Germinal center (tissue), 1 donor: ENCODE data around the gene HLA-DOB.

Experiments
- DNase-seq: peaks from one replicate; pipeline ENCODE4 v3.0.0; 2012; ENCODE audit warnings: mixed read lengths, low spot score

Gene HLA-DOB

DNA sequence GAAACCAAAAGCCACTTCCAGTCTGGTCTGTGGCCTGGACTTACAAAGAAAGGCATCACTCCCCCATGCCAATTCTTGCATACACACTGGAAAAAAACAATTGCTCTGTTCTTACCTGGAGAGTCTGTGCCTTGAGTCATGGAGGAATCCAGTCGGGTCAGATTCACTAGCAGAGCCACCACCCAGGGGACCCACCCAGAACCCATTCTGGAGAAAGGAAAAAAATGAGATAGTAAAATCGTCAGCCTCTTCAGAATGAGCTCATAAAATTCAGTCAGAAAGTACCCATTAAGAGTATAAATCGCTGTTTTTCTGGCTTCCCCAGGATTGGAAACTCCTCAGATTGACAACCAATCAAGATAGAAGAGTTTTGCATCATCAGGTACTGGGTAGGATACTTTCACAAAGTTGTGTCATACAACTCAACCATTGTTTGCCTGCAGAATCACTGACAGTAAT is at the start of gene HLA-DOB:
Gene HLA-DOB (minus strand): TSS at position 257 of the 459 bp plus-strand sequence. CDS start 51 bp downstream, at position 206.
- peak; percentile 89 for DNase-seq

DNA sequence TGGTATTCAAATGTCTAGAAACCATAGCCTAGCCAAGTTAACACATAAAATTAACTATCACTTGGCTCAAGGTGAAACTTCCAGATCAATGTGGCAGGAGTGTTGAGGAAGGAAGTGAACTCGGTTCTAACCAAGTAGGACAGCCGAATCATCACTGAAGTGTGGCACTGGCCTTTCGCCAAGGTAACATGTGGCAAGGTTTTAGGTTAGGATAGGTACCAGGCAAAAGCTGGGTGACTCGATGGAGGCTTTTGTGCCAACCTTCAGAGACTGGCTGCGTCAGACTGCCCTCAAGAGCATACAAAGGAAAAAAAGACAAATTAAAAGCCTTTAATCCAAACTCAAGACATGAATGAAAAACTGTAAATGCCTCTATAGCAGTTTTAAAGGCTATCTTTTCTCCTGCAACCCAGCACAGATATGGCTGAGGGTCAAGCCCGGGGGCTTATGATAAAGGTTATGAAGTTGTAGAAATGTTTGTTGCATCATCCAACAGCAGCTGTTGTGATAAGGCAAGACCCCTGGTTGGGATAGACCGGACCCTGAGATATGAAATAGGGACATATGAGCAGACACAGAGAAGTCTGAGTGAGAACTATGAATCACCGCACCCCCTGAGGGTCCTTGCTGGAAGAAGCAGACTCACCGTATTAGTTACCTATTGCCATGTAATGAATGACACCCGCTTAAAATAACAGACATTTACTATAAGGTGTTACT is 49.1 kb upstream of the HLA-DOB start:
- DNase-seq = no peak

DNA sequence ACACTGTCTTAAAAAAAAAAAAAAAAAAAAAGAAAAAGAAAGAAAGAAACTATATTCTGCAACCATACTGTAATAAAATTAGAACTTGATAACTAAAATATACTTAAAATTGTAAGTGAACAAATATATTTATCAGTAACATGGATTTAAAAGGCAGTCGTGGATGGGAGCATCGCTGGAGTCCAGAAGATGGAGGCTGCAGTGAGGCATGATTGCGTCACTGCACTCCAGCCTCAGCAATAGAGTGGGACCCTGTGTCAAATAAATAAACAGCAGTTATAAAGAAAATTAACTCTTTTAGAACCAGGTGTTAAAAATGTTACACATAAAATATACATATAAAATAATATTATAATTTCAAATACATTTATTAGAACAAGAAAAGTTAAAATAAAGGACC is 45.9 kb upstream of the HLA-DOB start:
- DNase-seq = no peak

DNA sequence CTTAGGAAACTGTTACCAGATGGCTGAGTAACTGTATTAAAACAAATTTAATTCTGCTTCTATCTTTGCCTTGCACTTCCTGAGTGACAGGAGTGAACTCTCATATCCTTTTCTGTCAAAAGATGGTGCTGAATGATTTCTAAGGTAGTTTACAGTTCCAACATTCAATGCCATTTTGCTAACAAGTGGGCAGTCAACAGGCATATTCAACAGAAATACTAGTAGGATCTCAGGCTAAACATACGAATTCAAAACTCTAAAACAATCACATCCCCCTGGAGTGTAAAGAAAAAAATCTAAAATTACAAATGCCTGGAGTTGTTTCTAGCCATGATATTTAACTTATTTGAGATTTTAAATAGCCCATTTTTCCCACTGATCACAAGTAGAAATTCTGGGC is 43.9 kb upstream of the HLA-DOB start:
- no peak for DNase-seq

DNA sequence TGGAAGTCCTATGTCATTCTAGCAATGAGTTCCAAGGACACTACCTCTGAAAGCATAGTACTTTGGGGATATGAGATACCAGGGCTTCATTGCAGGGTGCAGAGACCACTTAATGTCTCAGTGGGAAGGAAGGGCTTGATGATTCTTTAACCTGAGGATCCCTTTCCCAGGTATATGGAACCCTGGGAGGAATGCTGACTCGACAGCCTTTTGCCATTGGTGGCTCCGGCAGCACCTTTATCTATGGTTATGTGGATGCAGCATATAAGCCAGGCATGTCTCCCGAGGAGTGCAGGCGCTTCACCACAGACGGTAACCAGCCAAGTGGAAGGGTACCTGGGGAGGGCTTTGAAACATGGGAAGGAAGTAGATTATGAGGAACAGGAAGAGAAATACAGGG is 41.4 kb upstream of the HLA-DOB start:
- no peak for DNase-seq

DNA sequence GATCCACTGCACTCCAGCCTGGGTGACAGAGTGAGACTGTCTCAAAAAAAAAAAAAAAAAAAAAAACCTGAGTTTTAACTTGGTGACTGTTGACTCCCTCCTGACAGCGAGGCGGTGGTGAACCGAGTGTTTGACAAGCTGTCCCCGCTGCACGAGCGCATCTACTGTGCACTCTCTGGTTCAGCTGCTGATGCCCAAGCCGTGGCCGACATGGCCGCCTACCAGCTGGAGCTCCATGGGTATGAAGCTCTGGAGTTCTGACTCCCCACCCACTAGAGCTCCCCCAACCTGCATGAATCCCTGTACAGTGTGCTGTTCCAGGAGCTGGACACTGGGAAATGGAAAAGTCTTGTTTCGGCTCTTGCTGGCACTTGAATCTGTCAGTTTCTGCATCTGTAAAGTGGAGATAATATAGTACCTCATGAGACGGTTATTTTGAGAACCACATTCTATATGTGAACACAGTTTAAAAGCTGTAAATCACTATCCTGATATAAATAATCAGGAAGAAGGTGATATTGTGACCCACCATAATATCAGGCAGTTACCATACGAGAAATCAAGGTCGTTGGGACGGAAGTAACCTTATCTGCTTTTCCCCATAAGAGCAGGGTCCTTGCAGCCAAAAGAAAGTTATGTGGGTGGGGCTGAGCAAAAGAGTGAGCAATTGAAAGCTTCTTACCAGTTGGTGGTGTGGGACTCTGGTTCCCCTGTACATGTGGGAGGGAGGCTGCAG is 40.5 kb upstream of the HLA-DOB start:
- no peak for DNase-seq

DNA sequence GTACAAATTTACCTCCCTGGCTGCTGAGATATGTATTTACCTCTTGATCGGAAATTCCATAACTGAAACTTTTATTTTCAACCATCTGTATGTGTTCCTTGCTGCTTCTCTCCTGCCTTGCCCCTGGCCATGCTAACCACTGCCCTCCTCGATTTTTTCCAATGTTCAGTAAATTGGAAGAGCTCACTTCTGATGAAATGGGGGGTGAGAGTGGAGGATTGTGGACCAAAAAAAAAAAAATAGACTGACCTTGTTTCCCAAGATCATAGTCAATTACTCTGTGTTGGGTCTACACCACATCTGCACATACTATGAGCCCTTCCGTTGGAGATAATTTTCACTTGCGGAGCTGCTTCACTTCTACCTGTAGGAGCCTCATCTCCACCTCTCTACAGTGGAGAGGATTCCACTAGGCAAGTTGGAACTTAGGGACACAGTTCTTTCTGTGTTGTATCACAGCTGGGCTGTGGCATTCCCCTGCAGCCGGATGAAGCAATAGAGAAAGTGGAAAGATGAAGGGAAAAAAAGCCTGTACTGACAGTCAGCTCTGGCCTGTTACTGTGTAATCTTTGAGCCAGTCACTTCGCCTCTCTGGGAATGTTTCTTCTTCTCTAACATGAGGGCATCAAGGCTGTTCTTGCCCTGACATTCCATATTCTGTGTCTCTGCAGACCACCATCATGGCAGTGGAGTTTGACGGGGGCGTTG is 38.8 kb upstream of the HLA-DOB start:
- no peak for DNase-seq

DNA sequence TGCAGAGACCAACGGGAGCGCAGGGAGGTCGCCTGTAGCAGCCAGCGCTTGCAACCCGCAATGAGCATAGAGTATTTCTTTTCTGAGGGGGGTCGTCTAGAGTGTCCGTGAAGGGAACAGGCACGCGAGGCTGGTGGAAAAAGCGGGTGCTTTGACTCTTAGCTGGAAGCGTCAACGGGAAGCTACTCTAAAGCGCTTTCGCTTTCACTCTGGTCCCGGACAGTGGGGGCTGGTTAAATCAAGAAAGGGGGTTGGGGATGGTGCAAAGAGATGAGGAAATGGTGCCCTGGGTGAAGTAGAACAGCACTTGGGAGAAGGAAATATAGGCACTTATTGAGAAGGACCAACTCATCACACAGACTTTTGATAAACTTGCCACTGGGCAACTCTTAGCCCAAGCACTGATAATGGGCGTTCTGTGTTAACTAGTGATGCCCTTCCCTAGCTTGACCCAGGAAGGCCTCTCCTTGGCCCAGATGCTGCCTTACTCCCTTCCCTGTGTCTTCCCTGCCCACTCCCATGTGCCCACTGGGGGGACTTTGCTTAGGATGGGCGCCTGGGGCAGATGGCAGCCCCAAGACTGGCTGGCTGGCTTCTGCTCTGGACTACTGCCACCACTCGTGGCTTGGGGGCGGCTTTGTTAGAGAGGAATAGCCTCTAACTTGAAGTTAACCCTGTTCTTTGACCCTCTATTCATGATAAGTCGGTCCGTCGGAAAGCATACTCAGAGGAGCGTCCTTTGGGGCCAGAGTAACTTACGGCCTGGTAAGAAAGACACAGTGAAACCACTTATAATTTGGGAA is 37.8 kb upstream of the HLA-DOB start:
- peak; percentile 76 for DNase-seq

DNA sequence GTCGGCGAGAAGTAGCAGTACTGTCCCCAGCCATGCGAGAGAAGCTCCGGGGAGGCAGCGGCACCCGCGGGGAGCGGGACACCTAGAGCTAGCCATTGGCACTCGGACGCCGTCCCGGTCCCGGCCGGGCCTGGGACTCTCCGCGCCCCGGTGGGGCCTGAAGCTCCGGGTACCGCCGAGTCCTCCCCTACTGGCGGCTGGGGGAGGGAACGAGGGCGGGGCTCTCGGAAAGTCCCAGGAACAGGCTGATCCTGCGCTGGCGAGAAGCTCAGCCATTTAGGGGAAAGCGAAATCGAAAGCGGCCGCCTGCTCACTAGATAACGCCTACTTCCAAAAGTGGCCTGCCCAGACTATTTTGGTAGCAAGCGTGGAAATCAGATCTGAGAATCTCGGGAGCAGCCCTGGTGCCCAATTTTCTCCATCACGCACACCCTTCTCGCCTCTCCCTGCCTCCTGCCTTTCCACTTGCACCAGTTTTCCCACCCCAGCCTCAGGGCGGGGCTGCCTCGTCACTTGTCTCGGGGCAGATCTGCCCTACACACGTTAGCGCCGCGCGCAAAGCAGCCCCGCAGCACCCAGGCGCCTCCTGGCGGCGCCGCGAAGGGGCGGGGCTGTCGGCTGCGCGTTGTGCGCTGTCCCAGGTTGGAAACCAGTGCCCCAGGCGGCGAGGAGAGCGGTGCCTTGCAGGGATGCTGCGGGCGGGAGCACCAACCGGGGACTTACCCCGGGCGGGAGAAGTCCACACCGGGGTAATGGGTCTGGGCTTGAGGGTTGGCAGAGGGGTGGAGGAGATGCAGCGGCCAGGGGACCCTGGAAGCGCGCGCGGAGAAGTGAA is 37.0 kb upstream of the HLA-DOB start, which contains the start of the genes PSMB9 and TAP1:
Gene PSMB9 (plus strand): TSS at position 652 of the 835 bp plus-strand sequence. CDS start 38 bp downstream, at position 690.
Gene TAP1 (minus strand): TSS at position 164 of the 835 bp plus-strand sequence. CDS start 68 bp downstream, at position 96.
- peak; percentile 91 for DNase-seq

DNA sequence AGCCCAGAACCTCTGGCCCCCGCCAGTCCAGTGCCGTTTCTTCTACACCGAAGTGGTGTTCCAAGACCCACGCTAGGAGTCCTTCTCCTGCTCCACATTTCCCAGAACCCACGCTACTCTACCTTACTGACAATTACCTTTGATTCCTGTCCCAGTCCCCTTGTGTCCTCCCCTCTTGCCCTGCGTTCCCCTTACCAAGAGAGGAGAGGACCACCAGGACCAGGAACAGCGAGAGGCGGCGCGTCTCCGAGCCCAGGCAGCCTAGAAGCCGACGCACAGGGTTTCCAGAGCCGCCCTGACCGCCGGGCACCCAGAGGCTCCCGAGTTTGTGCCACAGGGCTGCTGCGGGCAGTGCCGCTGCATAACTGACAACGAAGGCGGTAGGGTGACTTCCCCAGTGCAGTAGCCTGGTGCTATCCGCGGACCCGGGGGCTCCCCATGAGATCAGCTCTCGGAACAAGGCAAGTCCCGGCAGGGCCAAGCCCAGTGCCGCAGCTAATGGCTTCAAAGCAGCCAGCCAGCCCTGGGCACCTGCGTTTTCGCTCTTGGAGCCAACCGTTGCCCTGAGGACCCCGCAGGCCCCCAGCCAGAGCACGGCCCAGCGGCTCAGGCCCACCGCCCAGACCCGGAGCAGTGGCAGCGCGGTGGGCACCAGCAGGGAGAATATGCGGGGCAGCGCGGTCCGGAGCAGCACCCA is 36.2 kb upstream of the HLA-DOB start:
- peak; percentile 69 for DNase-seq

DNA sequence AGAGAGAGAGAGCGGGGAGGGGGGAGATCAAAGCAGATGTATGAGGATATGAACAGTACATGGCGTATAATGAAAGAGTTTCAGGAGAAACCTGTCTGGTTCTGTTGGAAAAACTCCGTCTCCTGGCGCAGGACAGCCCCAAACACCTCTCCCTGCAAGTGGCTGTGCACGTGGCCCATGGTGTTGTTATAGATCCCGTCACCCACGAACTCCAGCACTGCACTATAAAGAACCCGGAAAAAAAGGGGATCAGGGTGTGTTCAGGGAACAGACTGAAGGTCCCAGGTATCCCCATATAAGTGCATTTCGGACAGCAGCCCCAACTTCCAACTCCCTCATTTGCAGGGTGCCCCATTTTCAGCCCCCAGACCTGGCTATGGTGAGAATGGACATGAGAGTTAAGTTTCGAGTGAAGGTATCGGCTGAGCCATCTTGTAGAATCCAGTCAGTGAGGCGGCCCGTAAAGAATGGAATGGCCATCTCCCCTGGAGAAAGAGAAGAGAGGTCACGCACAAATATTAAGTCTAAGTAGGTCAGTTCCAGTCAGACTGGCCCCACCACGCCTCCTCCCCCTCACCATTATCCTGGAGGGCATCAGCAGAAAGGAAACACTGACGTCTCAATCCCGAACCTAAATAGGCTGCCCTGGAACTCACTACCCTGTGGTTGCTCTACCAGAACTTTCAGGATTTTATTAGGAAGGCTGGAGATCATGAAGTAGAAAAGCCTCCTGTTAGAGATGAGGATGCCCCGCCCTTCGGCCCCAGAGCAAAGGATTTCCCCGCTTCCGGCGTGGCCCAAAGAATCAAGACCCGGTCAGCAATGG is 35.4 kb upstream of the HLA-DOB start:
- no peak for DNase-seq

DNA sequence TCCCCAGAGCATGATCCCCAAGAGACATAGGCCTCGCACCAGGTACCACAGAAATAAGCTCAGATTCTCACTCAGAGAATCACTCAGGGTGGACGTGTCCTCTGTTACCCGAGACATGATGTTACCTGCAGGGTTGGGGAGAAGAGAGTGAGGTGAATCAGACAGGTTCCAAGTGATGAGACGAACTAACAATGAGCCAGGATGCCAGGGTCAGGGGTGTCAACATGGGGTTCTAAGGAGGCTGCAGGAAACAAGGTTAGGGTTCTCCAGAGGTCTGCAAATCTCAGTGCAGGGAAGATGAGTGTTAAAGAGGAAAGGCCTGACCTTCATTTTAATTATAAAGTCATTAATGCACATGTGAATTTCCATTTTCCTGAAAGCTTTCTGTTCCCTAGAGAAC is 34.2 kb upstream of the HLA-DOB start:
- no peak for DNase-seq

DNA sequence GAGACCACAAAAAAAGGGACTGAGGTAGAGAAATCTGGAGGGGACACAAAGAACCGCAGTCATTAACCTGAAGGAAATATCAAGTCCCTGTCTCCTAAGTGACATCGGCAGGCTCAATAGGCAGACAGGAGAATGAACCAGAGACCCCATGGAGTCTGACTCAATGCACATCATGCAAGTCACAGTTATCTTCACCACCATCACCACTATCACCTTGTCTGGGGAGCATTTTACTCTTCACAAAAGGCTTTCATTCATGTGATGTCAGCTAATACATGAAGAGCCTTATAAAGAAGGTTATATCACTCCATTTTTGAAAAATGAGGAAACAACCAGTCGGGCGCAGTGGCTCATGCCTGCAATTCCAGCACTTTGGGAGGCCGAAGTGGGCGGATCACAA is 32.3 kb upstream of the HLA-DOB start:
- DNase-seq = no peak

DNA sequence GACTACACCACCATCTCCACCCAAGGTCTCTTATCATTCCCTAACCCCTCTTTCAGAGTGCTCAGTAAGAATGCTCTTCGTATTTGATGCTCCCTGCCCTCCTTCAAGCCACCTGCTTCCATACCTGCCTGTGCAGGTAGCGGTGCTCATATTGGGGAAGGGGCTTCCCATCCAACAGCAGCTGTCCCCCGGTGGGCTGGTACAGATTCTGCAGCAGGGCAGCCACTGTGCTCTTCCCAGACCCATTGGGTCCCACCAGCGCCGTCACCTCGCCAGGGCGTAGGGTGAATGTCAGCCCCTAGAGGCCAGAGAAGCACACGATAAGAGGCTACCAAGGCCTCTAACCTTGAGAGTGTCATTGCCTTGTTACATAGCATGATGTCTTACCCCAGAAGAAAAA is 31.0 kb upstream of the HLA-DOB start:
- DNase-seq = no peak

DNA sequence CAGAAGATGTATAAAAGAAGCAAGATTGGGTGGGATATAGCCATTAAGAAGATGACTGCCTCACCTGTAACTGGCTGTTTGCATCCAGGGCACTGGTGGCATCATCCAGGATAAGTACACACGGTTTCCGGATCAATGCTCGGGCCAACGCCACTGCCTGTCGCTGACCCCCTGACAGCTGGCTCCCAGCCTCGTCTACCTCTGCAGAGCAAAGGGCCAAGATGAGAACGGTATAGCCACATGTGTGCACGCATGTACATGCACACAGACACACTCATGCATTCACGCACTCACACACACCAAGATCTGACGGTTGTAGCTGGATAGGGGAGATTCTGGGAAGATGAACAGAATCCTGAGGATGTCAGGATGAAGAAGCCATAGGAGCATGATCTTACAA is 30.2 kb upstream of the HLA-DOB start:
- no peak for DNase-seq

DNA sequence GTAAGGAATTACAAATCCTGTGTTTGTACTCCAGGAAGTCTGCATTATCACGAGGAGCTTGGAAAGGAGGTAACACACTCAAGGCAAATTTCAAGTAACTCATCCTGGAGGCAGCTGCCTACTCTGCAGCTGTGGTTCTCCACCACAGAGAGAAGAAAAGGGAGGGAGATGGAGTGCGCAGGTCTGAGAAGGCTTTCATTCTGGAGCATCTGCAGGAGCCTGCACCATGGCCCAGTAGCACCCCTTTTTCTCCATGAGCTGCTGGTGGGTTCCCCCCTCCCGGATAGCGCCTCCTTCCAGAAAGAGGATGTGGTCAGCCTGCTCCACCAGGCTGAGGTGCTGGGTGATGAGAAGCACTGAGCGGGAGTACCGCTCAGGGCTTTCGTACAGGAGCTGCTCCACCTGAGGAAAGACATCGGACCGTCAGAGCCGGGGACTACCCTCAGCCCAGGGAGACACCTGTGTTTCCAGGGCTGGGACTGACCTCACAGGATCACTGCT is 28.6 kb upstream of the HLA-DOB start:
- peak; percentile 46 for DNase-seq

DNA sequence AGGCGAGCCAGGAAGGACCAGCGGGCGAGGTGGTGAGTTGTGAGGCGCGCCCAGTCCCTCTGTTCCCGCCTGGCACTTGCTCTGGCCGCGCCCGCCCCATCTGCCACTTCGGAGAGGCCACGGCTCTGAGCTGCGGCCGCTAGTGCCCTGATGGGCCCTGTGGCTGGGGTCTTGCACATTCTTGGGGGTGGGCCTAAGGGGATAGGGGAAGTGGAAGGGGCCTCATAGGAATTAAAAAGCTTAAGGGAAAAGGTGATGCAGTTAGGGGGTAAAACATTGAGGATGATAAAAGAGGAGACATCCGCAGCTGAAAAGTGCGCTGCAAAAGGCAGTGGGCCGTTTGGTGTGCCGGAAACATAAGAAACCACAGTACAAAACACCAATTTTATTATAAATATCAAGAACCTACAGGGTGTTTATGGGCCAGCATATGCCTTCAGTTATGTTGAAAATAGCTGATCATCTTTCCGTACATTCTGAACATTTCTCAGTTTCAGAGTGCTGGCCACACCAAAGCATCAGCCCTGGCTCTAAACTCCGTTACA is 28.1 kb upstream of the HLA-DOB start:
- DNase-seq = no peak

DNA sequence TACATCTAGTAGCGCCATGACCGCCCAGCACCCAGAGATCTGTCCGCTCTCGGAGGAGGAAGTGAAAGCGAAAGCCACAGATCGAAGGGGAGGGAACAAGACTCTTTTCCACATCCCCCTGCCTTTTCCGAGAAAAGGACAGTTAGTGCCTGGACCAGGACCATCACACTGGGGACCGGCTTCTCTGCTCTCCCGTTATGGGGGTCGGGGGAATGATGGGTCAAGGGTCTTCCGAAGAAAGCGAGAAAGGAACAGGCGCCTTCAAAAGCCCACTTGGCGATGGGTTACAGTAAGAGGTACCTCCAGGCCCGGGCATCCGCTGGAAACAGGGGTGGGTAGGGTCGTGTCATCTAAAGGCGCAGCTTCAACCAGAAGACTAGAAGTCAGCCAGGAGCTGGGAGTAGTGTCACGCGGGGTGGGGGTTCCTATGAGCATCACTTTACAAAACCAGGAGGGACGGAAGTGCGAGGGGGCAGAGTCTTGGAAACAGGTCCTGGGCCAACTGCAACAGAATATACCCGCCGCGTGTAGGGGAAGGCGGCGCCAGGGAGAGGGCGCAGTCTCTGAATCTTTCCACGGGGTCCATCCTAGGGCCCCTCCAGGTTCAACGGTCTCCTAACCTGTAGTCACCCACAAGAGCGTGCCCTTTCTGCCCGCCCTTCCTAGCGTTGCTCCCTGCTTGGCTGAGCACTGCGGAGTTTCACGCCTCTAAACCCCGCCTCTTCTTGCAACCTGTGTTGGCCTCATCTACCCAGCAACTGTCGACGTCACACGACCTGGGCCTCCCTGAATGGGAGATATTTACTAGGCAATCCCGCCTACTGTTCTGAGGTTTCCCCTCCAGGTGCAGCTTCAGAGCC is 27.4 kb upstream of the HLA-DOB start, which contains the start of gene PSMB8:
Gene PSMB8 (minus strand): TSS at position 69 of the 860 bp plus-strand sequence. CDS start 51 bp downstream, at position 18.
- peak; percentile 92 for DNase-seq
